Endothelial cell (in vitro differentiated cells): ENCODE results near the gene ZNF335. TPM values are rescaled to one million over a fixed set of nuclear protein-coding genes. Genes with fewer than 3 reads are reported as not detected.

Experiments
- DNase-seq: peaks from one replicate; pipeline ENCODE4 v3.0.0; 2021; ENCODE audit warnings: low spot score
- H3K27ac Mint-ChIP-seq: one replicate; pipeline ENCODE4 v1.8.0; 2021; ENCODE audit warnings: mixed read lengths, inconsistent platforms; ENCODE audit not compliant: unreplicated experiment
- H3K27me3 Mint-ChIP-seq: one replicate; pipeline ENCODE4 v1.8.0; 2021; ENCODE audit warnings: mild to moderate bottlenecking, moderate library complexity, mixed read lengths, inconsistent platforms; ENCODE audit not compliant: unreplicated experiment
- H3K36me3 Mint-ChIP-seq: one replicate; pipeline ENCODE4 v1.8.0; 2021; ENCODE audit warnings: mild to moderate bottlenecking, low read depth, mixed read lengths, inconsistent platforms; ENCODE audit not compliant: unreplicated experiment
- H3K4me1 Mint-ChIP-seq: one replicate; pipeline ENCODE4 v1.8.0; 2021; ENCODE audit warnings: mild to moderate bottlenecking, mixed read lengths, inconsistent platforms; ENCODE audit not compliant: unreplicated experiment
- H3K4me3 Mint-ChIP-seq: one replicate; pipeline ENCODE4 v1.8.0; 2021; ENCODE audit warnings: mild to moderate bottlenecking, mixed read lengths, inconsistent platforms; ENCODE audit not compliant: unreplicated experiment
- H3K9me3 Mint-ChIP-seq: one replicate; pipeline ENCODE4 v1.8.0; 2021; ENCODE audit warnings: mixed read lengths, inconsistent platforms; ENCODE audit not compliant: unreplicated experiment
- total RNA-seq: library from RNA; stranded (reverse); fragmentation: NEBNext Ultra II Directional; extraction: Animal tissue kit (Norgen Biotek cat#: 25700); gene quantifications from one replicate; pipeline ENCODE4 v1.2.1, GENCODE V29; 2021; ENCODE audit not compliant: unreplicated experiment
- TF ChIP-seq, protein P1 (sequence below): fragments of 200-600 bp; sonication (generic); IDR thresholded peaks from one replicate; pipeline ENCODE4 v1.5.0; 2021; ENCODE audit warnings: antibody characterized with exemption; ENCODE audit not compliant: unreplicated experiment

Gene ZNF335
- total RNA-seq, 1 donor from 2014 or later, result 22.9 TPM

DNA sequence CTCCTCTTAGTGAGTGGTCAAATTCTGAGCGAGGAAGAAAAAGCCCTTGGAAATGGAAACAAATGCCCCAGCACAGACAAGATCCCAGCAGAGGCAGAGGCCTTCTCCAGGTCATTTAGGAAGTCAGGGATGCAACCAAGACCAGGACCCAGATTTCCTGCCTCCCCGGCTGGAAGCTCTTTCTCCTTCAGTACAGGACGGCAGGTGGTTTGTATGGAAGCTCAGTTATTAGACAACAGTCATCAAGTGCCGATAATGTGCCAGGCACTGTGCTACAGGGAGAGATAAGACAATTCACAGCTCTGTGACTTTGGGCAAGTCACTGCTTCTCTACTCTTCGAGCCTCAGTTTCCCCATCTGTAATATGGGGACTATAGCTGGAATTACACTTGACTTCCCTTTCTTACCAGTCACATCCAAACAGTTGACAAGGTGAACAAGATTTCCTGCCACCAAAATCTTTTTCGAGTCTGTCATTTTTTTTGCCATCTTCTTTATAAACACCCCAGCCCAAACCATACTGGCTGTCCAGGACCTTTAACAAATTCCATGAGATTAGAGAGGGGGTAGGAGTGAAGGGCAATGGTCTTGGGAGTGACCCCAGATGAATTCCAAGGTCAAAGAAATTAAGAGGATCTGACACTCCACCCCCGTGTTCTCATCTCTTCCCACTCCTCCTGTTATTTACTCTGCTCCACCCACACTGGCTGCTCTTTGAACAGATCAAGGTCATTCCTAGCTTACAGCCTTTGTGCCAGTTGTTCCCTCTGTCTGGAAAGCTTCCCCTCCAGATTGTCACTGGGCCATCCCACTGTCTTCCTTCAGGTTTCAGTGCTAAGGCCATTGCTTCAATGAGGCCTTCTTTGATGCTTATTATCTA, 42.8 kb upstream of the ZNF335 start:
- H3K4me3 Mint-ChIP-seq, result no peak overlapping the region
- TF ChIP-seq, protein P1, sequence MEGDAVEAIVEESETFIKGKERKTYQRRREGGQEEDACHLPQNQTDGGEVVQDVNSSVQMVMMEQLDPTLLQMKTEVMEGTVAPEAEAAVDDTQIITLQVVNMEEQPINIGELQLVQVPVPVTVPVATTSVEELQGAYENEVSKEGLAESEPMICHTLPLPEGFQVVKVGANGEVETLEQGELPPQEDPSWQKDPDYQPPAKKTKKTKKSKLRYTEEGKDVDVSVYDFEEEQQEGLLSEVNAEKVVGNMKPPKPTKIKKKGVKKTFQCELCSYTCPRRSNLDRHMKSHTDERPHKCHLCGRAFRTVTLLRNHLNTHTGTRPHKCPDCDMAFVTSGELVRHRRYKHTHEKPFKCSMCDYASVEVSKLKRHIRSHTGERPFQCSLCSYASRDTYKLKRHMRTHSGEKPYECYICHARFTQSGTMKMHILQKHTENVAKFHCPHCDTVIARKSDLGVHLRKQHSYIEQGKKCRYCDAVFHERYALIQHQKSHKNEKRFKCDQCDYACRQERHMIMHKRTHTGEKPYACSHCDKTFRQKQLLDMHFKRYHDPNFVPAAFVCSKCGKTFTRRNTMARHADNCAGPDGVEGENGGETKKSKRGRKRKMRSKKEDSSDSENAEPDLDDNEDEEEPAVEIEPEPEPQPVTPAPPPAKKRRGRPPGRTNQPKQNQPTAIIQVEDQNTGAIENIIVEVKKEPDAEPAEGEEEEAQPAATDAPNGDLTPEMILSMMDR, result no peak
- H3K36me3 Mint-ChIP-seq, result peaks cover 13% of the 10 kb centered on the region
- DNase-seq, result no peak
- H3K4me1 Mint-ChIP-seq, result peaks cover 7% of the 10 kb centered on the region
- H3K27ac Mint-ChIP-seq, result peak overlapping the region; percentile 44
- H3K27me3 Mint-ChIP-seq, result peaks cover 16% of the 10 kb centered on the region
- H3K9me3 Mint-ChIP-seq, result no peaks in the 10 kb centered on the region

DNA sequence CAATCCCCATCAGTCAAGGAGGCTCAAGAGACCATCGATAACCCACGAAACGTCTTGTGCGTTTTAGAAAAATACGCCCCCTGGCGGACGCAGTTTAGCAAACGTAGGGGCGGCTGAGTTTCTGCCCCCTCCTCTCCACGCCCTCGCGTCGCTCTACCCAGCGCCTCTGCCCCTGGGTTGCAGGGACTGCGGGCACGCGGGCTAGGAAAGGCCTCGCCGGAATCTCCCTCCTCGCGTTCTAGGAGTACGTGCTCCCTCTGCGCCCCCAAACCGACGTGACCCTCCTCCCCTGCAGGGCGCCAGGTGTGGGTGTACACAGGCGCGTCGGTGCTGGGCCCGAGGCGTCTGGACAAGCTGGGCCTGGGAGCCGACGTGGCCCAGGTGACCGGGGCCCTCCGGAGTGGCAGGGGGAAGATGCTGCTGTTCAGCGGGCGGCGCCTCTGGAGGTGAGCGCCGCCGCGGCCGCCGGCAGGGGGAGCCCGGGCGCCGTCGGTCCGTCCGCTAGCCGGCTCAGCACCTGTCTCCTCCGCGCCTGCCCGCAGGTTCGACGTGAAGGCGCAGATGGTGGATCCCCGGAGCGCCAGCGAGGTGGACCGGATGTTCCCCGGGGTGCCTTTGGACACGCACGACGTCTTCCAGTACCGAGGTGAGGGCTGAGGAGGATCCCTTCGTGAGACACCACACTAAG, 42.0 kb upstream of the ZNF335 start:
- peaks cover 11% of the 10 kb centered on the region for H3K4me1 Mint-ChIP-seq
- peaks cover 13% of the 10 kb centered on the region for H3K36me3 Mint-ChIP-seq
- no peak overlapping the region for H3K4me3 Mint-ChIP-seq
- DNase-seq, result peak; percentile 75
- peaks cover 19% of the 10 kb centered on the region for H3K27me3 Mint-ChIP-seq
- peak overlapping the region; percentile 44 for H3K27ac Mint-ChIP-seq
- TF ChIP-seq, protein P1, result peak; percentile 98
- no peaks in the 10 kb centered on the region for H3K9me3 Mint-ChIP-seq

DNA sequence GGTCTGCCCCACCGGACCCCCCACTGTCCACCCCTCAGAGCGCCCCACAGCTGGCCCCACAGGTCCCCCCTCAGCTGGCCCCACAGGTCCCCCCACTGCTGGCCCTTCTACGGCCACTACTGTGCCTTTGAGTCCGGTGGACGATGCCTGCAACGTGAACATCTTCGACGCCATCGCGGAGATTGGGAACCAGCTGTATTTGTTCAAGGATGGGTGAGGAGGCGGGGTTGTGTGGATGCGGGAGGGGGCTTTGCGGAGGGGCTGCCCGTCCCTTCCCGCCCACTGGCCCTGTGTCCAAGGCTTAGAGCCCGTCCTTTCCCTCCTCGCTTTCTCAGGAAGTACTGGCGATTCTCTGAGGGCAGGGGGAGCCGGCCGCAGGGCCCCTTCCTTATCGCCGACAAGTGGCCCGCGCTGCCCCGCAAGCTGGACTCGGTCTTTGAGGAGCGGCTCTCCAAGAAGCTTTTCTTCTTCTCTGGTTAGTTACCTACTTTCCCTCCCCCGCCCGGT, 41.4 kb upstream of the ZNF335 start:
- peak overlapping the region; percentile 42 for H3K27ac Mint-ChIP-seq
- no peak overlapping the region for H3K4me3 Mint-ChIP-seq
- DNase-seq, result no peak
- no peaks in the 10 kb centered on the region for H3K9me3 Mint-ChIP-seq
- TF ChIP-seq, protein P1, result no peak
- peaks cover 13% of the 10 kb centered on the region for H3K36me3 Mint-ChIP-seq
- H3K4me1 Mint-ChIP-seq, result peaks cover 17% of the 10 kb centered on the region
- H3K27me3 Mint-ChIP-seq, result peaks cover 19% of the 10 kb centered on the region

DNA sequence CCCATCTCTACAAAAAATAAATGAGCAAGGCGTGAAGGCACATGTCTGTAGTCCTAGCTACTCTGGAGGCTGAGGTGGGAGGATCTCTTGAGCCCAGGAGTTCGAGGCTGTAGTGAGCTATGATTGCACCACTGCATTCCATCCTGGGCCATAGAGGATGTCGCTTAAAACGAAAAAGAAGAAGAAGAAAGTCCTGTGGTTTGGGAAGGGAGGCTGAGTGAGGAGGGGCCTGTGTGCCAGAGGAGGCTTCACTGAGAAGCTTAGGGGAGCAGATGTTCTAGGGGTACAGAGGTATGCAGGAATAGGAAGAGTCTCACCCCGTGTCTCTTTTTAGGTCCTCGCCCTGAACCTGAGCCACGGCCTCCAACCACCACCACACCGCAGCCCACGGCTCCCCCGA, 40.9 kb upstream of the ZNF335 start:
- Mint-ChIP-seq H3K27ac (peak overlapping the region; percentile 42), H3K36me3 (peaks cover 13% of the 10 kb centered on the region), H3K9me3 (no peaks in the 10 kb centered on the region), H3K4me3 (no peak overlapping the region), H3K27me3 (peaks cover 19% of the 10 kb centered on the region), H3K4me1 (peaks cover 21% of the 10 kb centered on the region)
- DNase-seq, result no peak
- TF ChIP-seq, protein P1, result no peak
